Panc1 (cell line): Measurements from ENCODE around the gene TMEM185A. TPM values are rescaled to one million over a fixed set of nuclear protein-coding genes. Genes with fewer than 3 reads are reported as not detected.
"Not testable (repeated sequence)": the region's sequence is repeated elsewhere in the genome, so short reads cannot be mapped to it uniquely, and the experiment has no call there.

Experiments used
- ATAC-seq: fragments of 200-7000 bp; cut with Tn5 transposase; 2 replicates; pipeline ENCODE4 v1.9.1; 2020; ENCODE audit warnings: mild to moderate bottlenecking, moderate library complexity
- Bru-seq: library from RNA; stranded (reverse); fragments of 400-500 nt; gene quantifications from one replicate; lab custom pipeline; 2021; lab: Mats Ljungman, UMichigan
- BruChase-seq, 2 experiments: library from RNA; stranded (reverse); fragments of 400-500 nt; gene quantifications; one replicate each; lab custom pipeline; 2021; lab: Mats Ljungman, UMichigan
- BruUV-seq: library from RNA; stranded (reverse); fragments of 400-500 nt; replicated peaks from 2 replicates; lab custom pipeline; 2021; lab: Mats Ljungman, UMichigan
- CTCF ChIA-PET: fragments of 300-600 bp; sonication (Branson Sonifier 250); formaldehyde crosslinking; loops from one replicate; lab custom pipeline; 2022; ENCODE audit warnings: antibody characterized with exemption; lab: Charles Lee
- POLR2A ChIA-PET: fragments of 300-600 bp; sonication (Branson Sonifier 250); formaldehyde crosslinking; loops from one replicate; lab custom pipeline; 2022; ENCODE audit warnings: antibody characterized with exemption; lab: Charles Lee
- DNase-seq: peaks from one replicate; pipeline ENCODE4 v3.0.0-alpha.2; 2010; ENCODE audit warnings: low read depth, low spot score
- H3K27ac ChIP-seq: 2 replicates; pipeline ENCODE4 v1.5.1; 2011; ENCODE audit warnings: mild to moderate bottlenecking, low read length, inconsistent platforms
- H3K27me3 ChIP-seq: fragments of 200-500 bp; sonication (Bioruptor generic); 2 replicates; pipeline ENCODE4 v1.6.0; 2014; ENCODE audit warnings: low read length, inconsistent platforms; ENCODE audit not compliant: control insufficient read depth, insufficient read depth
- H3K36me3 ChIP-seq: fragments of 200-500 bp; sonication (Bioruptor generic); 2 replicates; pipeline ENCODE4 v1.5.1; 2014; ENCODE audit warnings: inconsistent platforms, mild to moderate bottlenecking, low read length, moderate library complexity; ENCODE audit not compliant: control insufficient read depth, insufficient read depth
- H3K4me1 ChIP-seq: 2 replicates; pipeline ENCODE4 v1.5.1; 2011; ENCODE audit warnings: inconsistent platforms, mild to moderate bottlenecking, low read length, moderate library complexity; ENCODE audit not compliant: control insufficient read depth, insufficient read depth
- H3K4me3 ChIP-seq, 2 experiments: 2 replicates each; pipeline ENCODE4 v1.5.1; 2011 to 2012; ENCODE audit warnings: low read depth in 2 of 2, low read length in 2 of 2, mild to moderate bottlenecking in 2 of 2, inconsistent platforms in 1 of 2, moderate library complexity in 1 of 2
- H3K9me3 ChIP-seq: fragments of 200-500 bp; sonication (Bioruptor generic); 2 replicates; pipeline ENCODE4 v1.5.1; 2014; ENCODE audit warnings: low read depth, mild to moderate bottlenecking, inconsistent platforms, low read length, moderate library complexity; ENCODE audit not compliant: control insufficient read depth, insufficient read depth
- CTCF ChIP-seq: fragments of 450-650 bp; IDR thresholded peaks from 2 replicates; pipeline ENCODE4 v1.5.1; 2017; ENCODE audit warnings: mild to moderate bottlenecking
- POLR2AphosphoS5 ChIP-seq: IDR thresholded peaks from 2 replicates; pipeline ENCODE4 v1.6.1; 2012; ENCODE audit warnings: mild to moderate bottlenecking, low read depth, low read length, moderate library complexity
- REST ChIP-seq, 2 experiments: IDR thresholded peaks; 2 replicates each; pipeline ENCODE4 v1.6.1; 2011 to 2012; ENCODE audit warnings: low read depth in 2 of 2, control low read depth in 1 of 2, low read length in 1 of 2, mild to moderate bottlenecking in 1 of 2, moderate library complexity in 1 of 2; ENCODE audit not compliant: insufficient read depth in 1 of 2
- SIN3A ChIP-seq: IDR thresholded peaks from 2 replicates; pipeline ENCODE4 v1.6.1; 2012; ENCODE audit warnings: low read depth, mild to moderate bottlenecking, low read length, moderate library complexity, borderline replicate concordance; ENCODE audit not compliant: insufficient read depth
- TCF7L2 ChIP-seq: IDR thresholded peaks from 2 replicates; pipeline ENCODE4 v1.6.1; 2011; ENCODE audit warnings: mild to moderate bottlenecking, low read depth, low read length, inconsistent platforms
- in situ Hi-C: cut with HindIII; loops from 2 replicates; pipeline ENCODE4 v1.10.0; 2016; ENCODE audit warnings: low sequenced_read_pairs, low pct_unique_long_range_greater_than_20kb
- intact Hi-C: fragments of 100-400 bp; cut with micrococcal nuclease; formaldehyde crosslinking; loops from one replicate; pipeline ENCODE4 v1.10.0; 2022; ENCODE audit not compliant: unreplicated experiment
- long read RNA-seq: library from polyadenylated mRNA; unstranded; transcript quantifications from one replicate; pipeline ENCODE4 v2.0.0, GENCODE V29; 2021; ENCODE audit not compliant: unreplicated experiment
- polyA plus RNA-seq: library from polyadenylated mRNA; unstranded; fragments of >200 nt; gene quantifications from one replicate; pipeline ENCODE4 v1.2.1, GENCODE V29; 2012; ENCODE audit warnings: missing spikeins; ENCODE audit not compliant: insufficient read length
- total RNA-seq: library from RNA; stranded (reverse); gene quantifications from one replicate; pipeline ENCODE4 v1.2.1, GENCODE V29; 2021; ENCODE audit not compliant: unreplicated experiment

TMEM185A gene
- total RNA-seq: 27.3 TPM
- polyA plus RNA-seq: 39.1 TPM
- Bru-seq, nascent RNA: percentile 61 among the genes with signal in this experiment
- percentile 63 among the genes with signal in this experiment for BruChase-seq, experiment 1, labeled RNA remaining after a 2-hour chase
- BruChase-seq, experiment 2, labeled RNA remaining after a 6-hour chase: percentile 63 among the genes with signal in this experiment
- long read RNA-seq, transcript TMEM185A-207 (7 exons, 2,840 nt): major isoform, 10 of 43 reads
- long read RNA-seq, transcript TMEM185A-204 (4 exons, 903 nt): minor isoform, 6 of 43 reads
- long read RNA-seq, partial matches to known transcripts: 1 of 43 reads
- long read RNA-seq, other reads (novel, unspliced or antisense): 22 of 43 reads

DNA sequence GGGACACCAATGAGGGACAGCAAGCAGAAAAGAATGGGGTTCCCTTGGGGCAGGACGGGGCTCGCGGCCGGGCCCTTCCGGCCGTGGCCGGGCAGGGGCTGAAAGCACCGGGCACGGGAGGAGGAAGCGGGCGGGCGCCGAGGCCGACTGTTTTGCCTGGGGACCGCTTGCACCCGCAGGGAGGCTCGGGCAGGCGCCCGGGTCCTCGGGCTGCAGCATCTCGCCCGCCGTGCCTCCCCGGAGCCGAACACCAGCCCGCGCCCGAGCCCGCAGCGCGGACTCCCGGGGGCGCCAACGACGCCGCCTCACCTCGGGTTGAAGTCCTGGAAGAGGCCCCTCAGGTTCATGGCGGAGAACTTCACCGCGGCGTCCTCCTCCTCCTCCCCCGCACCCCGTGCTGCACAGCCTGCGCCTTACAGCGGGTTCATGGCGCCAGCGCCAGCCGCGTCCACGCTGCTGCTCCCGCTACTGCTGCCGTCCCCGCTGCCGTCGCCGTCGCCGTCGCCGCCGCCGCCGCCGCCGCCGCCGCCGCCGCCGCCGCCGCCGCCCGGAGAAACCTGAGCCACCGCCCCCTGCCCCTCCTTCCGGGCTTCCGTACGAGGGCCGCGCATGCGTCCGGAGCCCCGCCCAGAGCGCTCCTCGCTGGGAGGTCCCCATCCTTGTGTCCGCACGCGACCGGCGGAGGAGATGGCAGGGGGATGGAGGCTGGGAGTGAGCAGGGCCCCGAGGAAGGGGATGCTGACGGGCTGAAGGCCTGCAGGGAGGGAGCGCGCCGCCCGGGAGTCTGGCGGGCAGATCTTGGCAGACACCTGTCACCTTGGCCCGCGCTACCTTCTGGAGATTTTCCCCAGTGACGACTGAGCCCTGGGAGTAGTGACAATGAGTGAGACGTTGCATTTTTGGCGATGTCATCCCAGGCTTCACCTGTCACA is at the start of gene TMEM185A:
TSS of gene TMEM185A (minus strand) at position 559 of the 932 bp plus-strand sequence. CDS start at position 347, 212 bp downstream.
- Histone ChIP-seq H3K4me1 (peaks cover 16% of the 10 kb centered on the region), H3K9me3 (no peaks in the 10 kb centered on the region), H3K27me3 (peaks cover 2% of the 10 kb centered on the region; the same call in 1 of the 2 replicates), H3K4me3 (peak within 1 kb of the TSS; percentile 61 to 81), H3K36me3 (no peaks in the 10 kb centered on the region), H3K27ac (peak within 1 kb of the TSS; percentile 78)
- POLR2A ChIA-PET: no interaction called here
- DNase-seq (no peak), ATAC-seq (peak; percentile 94)
- TF ChIP-seq SIN3A (no peak), TCF7L2 (no peak), REST (IDR thresholded peaks at IDR 0.05; ENCODE audit: insufficient read depth in 1 of 2, low read depth in 2 of 2, low read length in 1 of 2) (0 out of 4 replicates have a peak, but pooled peaks of 1 of the 2 experiments have one; percentile 21), POLR2AphosphoS5 (peak; percentile 57; the same call in 1 of the 2 replicates)
- no TSS peak for BruUV-seq
- intact Hi-C loops: no loop called here
- CTCF ChIA-PET: interaction anchor here (0.6 kb wide), 1 partner anchor 110 kb away, joined by 3 read pairs; no protein-coding TSS in a partner anchor
- in situ Hi-C loops: no loop called here

DNA sequence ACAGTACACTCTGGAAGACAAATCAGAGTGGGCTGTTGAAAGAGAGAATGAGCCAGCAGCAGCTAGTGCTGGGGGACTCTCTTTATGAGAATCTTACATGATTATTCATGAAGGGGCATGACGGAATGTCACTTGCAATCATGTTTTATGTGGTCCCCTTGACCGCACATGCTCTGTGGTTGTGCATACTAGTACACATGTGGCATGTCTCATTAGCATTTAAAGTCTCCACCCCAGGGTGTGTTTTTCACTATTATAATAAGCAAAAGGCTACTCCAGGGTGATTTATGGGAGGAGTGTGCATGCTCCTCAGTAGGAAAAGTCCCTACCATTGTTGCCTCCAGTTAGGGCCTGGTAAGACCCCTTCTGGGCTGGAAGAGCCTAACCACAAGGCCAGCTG is 49.6 kb upstream of the TMEM185A start:
- no TSS peak for BruUV-seq
- ChIA-PET POLR2A (no interaction called here), CTCF (no interaction called here)
- H3K4me1 ChIP-seq: no peaks in the 10 kb centered on the region
- DNase-seq (no peak), ATAC-seq (no peak)
- H3K27me3 ChIP-seq: no peaks in the 10 kb centered on the region
- no peaks in the 10 kb centered on the region for H3K9me3 ChIP-seq
- intact Hi-C loops: no loop called here
- no peak overlapping the region for H3K4me3 ChIP-seq
- no peaks in the 10 kb centered on the region for H3K36me3 ChIP-seq
- in situ Hi-C loops: no loop called here
- TF ChIP-seq SIN3A (no peak), POLR2AphosphoS5 (no peak), CTCF (no peak), TCF7L2 (no peak), REST (IDR thresholded peaks at IDR 0.05; ENCODE audit: insufficient read depth in 1 of 2, low read depth in 2 of 2, low read length in 1 of 2) (no peak)
- H3K27ac ChIP-seq: no peak overlapping the region

DNA sequence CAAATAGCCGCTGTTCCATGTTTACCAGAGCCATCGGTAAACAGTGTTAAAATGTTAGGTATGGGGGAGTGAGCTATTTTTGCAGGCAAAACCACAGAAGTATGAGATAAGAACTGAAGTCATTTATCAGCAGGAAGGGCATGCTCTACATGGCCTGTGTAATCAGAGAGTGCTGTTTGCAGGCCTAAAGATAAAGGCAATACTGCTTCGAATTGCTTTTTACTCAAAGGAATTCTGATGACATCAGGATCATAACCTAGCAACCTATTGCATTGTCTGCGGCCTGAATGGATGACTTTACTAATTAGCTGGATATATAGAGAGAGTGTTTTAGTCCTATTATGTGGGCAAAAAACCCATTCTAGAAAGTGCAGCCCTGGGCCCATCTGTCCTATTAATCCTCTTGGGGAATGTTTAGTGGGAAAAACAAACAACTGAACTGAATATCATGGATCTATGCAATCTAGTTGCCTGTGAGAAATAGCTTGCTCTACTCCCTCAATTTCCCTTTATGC is 47.6 kb upstream of the TMEM185A start:
- H3K4me3 ChIP-seq, BruUV-seq, DNase-seq, intact Hi-C loops, H3K27ac ChIP-seq, in situ Hi-C loops, H3K4me1 ChIP-seq, ATAC-seq, H3K9me3 ChIP-seq, POLR2A ChIA-PET, H3K27me3 ChIP-seq, CTCF ChIA-PET, H3K36me3 ChIP-seq: not testable (repeated sequence)
